Coronary artery (tissue), 2 donors: ENCODE data around the gene ADGRL1.
A peak's percentile ranks its signal among the peaks of the same experiment; 100 is the strongest.

Source experiments
- DNase-seq: peaks from one replicate; pipeline ENCODE4 v3.0.0-alpha.2; 2017; ENCODE audit warnings: low spot score
- H3K27ac ChIP-seq, 2 donors: fragments of 200-600 bp; sonication (generic); one replicate each; pipeline ENCODE4 v1.5.1; 2016 to 2019
- H3K4me3 ChIP-seq: fragments of 200-600 bp; sonication (generic); 2 replicates; pipeline ENCODE4 v1.5.1; 2016; ENCODE audit warnings: mild to moderate bottlenecking, moderate library complexity
- CTCF ChIP-seq: fragments of 200-600 bp; sonication (generic); IDR thresholded peaks from one replicate; pipeline ENCODE4 v1.5.1; 2019; ENCODE audit warnings: antibody characterized with exemption

Gene ADGRL1

GRCh38 chr19:14127176-14127575 is 78.8 kb downstream of the ADGRL1 start:
- no peak for TF ChIP-seq CTCF
- Histone ChIP-seq H3K27ac (peak overlapping the region in 1 of 2 donors; percentile 53), H3K4me3 (no peak overlapping the region)
- no peak for DNase-seq

- Histone ChIP-seq H3K4me3 (no peak overlapping the region), H3K27ac (no peak overlapping the region)
- no peak for TF ChIP-seq CTCF
- DNase-seq: no peak
Measured at GRCh38 chr19:14122924-14123323, 83.0 kb downstream of the ADGRL1 start.

GRCh38 chr19:14120497-14120780 is 85.5 kb downstream of the ADGRL1 start:
- H3K4me3 ChIP-seq: no peak overlapping the region
- peak; percentile 71 for DNase-seq
- no peak for TF ChIP-seq CTCF
- H3K27ac ChIP-seq: peak overlapping the region in 1 of 2 donors; percentile 100

GRCh38 chr19:14119644-14120496 is 86.1 kb downstream of the ADGRL1 start:
- no peak for TF ChIP-seq CTCF
- Histone ChIP-seq H3K27ac (peak overlapping the region; percentile 93 to 100), H3K4me3 (no peak overlapping the region)
- peak; percentile 50 for DNase-seq

DNA sequence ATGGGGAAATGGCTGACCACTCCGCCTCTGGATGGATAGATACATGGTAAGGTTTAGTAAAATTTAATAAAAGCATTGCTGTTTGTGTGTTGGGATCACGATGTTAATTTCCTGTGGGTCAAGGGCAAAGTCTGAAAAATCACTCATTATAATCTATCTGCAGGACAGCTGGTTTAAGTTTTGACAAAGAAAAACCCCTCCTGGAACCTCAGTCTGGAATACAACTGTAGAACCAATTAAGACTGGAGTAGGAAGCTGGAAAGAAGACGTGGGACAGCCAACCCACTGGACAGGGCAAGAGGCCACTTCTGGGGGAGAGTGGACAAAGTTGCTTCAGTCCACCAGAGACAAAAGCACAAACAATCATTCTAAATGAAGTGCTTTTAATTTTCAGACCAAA is 86.8 kb downstream of the ADGRL1 start:
- peak overlapping the region; percentile 98 for H3K4me3 ChIP-seq
- DNase-seq: no peak
- H3K27ac ChIP-seq: peak overlapping the region; percentile 93 to 100
- TF ChIP-seq CTCF: no peak

DNA sequence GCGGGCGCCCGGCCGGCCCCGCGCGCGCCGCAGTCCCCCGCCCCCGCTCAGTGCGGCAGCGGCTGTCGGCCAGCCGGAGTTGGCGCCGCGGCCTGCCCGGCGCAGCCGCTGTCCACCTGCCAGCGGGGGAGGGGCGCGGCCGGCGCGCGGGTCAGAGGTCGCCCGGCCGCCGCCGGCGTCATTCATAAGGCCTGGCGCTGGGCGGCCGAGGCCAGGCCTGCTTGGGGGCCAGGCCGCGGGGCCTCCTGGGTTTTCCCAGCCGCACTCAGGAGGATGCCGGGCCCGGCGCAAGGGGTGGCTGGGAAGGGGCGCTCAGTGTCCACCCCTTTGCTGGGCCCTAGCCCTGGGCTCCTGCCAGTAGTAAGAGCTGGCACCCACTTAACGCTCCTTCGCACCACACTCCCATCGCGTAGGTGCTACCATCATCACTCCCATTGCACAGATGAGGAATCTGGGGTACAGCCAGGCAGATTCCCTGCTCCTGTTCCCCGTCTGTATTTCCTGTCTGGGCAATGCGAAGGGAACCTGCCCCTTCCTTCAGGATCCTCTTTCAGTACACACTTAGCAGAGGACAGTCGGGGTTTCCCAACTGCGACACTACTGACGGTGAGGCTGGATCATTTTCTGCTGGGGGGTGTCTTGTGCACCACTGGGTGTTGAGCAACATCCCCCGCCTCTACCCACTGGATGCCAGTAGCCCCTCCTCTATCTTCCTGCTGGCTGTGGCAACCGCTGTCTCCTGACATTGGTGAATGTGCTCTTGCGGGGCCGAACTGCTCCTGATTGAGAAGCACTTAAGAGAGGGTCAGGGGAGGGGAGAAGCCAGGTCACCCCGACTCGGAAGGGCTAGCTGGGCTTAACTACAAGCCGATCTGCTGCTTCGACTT is 87.6 kb downstream of the ADGRL1 start:
- Histone ChIP-seq H3K4me3 (peak overlapping the region; percentile 98), H3K27ac (peak overlapping the region; percentile 93 to 100)
- no peak for TF ChIP-seq CTCF
- peak; percentile 94 for DNase-seq
